MCF 10A (cell line): Measurements from ENCODE around the gene PRR12. TPM values are rescaled to one million over a fixed set of nuclear protein-coding genes. Genes with fewer than 3 reads are reported as not detected.

Experiments
- BruUV-seq: library from RNA; stranded (reverse); fragments of 400-500 nt; replicated peaks from 2 replicates; lab custom pipeline; 2021; lab: Mats Ljungman, UMichigan
- CTCF ChIA-PET: fragments of 300-600 bp; sonication (Branson Sonifier 250); formaldehyde crosslinking; extraction: SDS; loops from one replicate; lab custom pipeline; 2021; ENCODE audit warnings: antibody characterized with exemption, inconsistent platforms; lab: Yijun Ruan, JAX
- POLR2A ChIA-PET: fragments of 300-600, 350-650 bp; sonication (Branson Sonifier 250); formaldehyde crosslinking; extraction: SDS; loops from one replicate; lab custom pipeline; 2020; ENCODE audit warnings: antibody characterized with exemption, inconsistent platforms; lab: Yijun Ruan, JAX
- DNase-seq: peaks from one replicate; pipeline ENCODE4 v3.0.0-alpha.2; 2018; ENCODE audit not compliant: unreplicated experiment
- H3K27ac Mint-ChIP-seq: one replicate; pipeline ENCODE4 v1.8.0; 2022; ENCODE audit warnings: mild to moderate bottlenecking, low read depth, mixed read lengths; ENCODE audit not compliant: unreplicated experiment
- H3K27me3 Mint-ChIP-seq: one replicate; pipeline ENCODE4 v1.8.0; 2022; ENCODE audit warnings: mixed read lengths; ENCODE audit not compliant: insufficient read depth, unreplicated experiment
- H3K36me3 Mint-ChIP-seq: one replicate; pipeline ENCODE4 v1.8.0; 2022; ENCODE audit warnings: mild to moderate bottlenecking, moderate library complexity, mixed read lengths; ENCODE audit not compliant: insufficient read depth, unreplicated experiment
- H3K4me1 Mint-ChIP-seq: one replicate; pipeline ENCODE4 v1.8.0; 2022; ENCODE audit warnings: mixed read lengths; ENCODE audit not compliant: insufficient read depth, unreplicated experiment
- H3K4me3 Mint-ChIP-seq: one replicate; pipeline ENCODE4 v1.8.0; 2022; ENCODE audit warnings: mild to moderate bottlenecking, moderate library complexity, mixed read lengths; ENCODE audit not compliant: unreplicated experiment
- H3K9me3 Mint-ChIP-seq: one replicate; pipeline ENCODE4 v1.8.0; 2022; ENCODE audit warnings: mixed read lengths; ENCODE audit not compliant: unreplicated experiment
- intact Hi-C: fragments of 100-400 bp; cut with micrococcal nuclease; formaldehyde crosslinking; loops from 2 replicates; pipeline ENCODE4 v1.14.1; 2022
- total RNA-seq: library from RNA; stranded (reverse); gene quantifications from 2 replicates; pipeline ENCODE4 v1.2.3, GENCODE V29; 2022
- TF ChIP-seq, protein P1 (sequence below): fragments of 200-600 bp; IDR thresholded peaks from one replicate; pipeline ENCODE4 v1.8.0; 2022; ENCODE audit warnings: antibody characterized with exemption, mild to moderate bottlenecking; ENCODE audit not compliant: unreplicated experiment

The PRR12 gene
- total RNA-seq, 1 experiment from 2014 or later = 19.0 TPM

DNA sequence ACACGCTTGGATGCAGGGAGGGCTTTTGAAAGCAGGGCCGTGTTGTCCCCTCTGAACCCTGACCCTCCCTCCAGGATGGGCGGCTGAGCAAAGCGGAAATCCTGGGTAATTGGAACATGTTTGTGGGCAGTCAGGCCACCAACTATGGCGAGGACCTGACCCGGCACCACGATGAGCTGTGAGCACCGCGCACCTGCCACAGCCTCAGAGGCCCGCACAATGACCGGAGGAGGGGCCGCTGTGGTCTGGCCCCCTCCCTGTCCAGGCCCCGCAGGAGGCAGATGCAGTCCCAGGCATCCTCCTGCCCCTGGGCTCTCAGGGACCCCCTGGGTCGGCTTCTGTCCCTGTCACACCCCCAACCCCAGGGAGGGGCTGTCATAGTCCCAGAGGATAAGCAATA, 48.0 kb upstream of the PRR12 start:
- no TSS peak for BruUV-seq
- POLR2A ChIA-PET = interaction anchor here (1.2 kb wide), 1 partner anchor 9 kb away, joined by 3 read pairs; no protein-coding TSS in a partner anchor
- peaks cover 13% of the 10 kb centered on the region for H3K27me3 Mint-ChIP-seq
- intact Hi-C loops = loop anchor here (10.0 kb wide), 1 partner anchor 318 kb away; no protein-coding TSS in a partner anchor
- H3K4me3 Mint-ChIP-seq = no peak overlapping the region
- no peaks in the 10 kb centered on the region for H3K9me3 Mint-ChIP-seq
- H3K4me1 Mint-ChIP-seq = no peaks in the 10 kb centered on the region
- no peak for DNase-seq
- CTCF ChIA-PET = interaction anchor here (0.6 to 2.5 kb wide), 5 partner anchors 11 to 115 kb away, joined by 3 to 14 read pairs (median 3); no protein-coding TSS in a partner anchor
- H3K36me3 Mint-ChIP-seq = no peaks in the 10 kb centered on the region
- TF ChIP-seq, protein P1, sequence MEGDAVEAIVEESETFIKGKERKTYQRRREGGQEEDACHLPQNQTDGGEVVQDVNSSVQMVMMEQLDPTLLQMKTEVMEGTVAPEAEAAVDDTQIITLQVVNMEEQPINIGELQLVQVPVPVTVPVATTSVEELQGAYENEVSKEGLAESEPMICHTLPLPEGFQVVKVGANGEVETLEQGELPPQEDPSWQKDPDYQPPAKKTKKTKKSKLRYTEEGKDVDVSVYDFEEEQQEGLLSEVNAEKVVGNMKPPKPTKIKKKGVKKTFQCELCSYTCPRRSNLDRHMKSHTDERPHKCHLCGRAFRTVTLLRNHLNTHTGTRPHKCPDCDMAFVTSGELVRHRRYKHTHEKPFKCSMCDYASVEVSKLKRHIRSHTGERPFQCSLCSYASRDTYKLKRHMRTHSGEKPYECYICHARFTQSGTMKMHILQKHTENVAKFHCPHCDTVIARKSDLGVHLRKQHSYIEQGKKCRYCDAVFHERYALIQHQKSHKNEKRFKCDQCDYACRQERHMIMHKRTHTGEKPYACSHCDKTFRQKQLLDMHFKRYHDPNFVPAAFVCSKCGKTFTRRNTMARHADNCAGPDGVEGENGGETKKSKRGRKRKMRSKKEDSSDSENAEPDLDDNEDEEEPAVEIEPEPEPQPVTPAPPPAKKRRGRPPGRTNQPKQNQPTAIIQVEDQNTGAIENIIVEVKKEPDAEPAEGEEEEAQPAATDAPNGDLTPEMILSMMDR = no peak
- H3K27ac Mint-ChIP-seq = no peak overlapping the region

DNA sequence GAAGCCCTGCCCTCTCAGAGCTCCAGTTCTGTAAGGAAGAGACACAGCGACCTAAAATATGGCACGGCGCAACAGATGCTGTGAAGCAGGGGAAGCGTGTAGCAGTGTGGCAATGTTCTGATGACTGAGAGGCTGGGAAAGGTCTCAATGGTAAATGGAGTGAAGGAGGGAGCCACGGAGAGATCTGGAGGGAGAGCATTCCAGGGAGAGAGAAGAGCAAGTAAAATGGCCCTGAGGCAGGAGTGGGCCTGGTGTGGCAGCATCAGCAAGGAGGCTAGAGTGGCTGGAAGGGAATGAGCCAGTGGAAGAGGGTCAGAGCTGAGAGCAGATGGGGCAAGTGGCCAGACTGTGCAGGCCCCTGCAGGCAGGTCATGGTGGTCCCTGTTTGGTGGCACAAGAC, 46.8 kb upstream of the PRR12 start:
- intact Hi-C loops = loop anchor here (10.0 kb wide), 1 partner anchor 319 kb away; no protein-coding TSS in a partner anchor
- ChIA-PET CTCF (interaction anchor here (1.2 to 2.5 kb wide), 2 partner anchors 23 to 26 kb away, joined by 3 to 14 read pairs; no protein-coding TSS in a partner anchor), POLR2A (interaction anchor here (0.9 kb wide), 1 partner anchor 9 kb away, joined by 3 read pairs; no protein-coding TSS in a partner anchor)
- Mint-ChIP-seq H3K4me1 (no peaks in the 10 kb centered on the region), H3K36me3 (no peaks in the 10 kb centered on the region), H3K4me3 (no peak overlapping the region), H3K9me3 (no peaks in the 10 kb centered on the region), H3K27me3 (peaks cover 13% of the 10 kb centered on the region), H3K27ac (no peak overlapping the region)
- no TSS peak for BruUV-seq
- DNase-seq = no peak
- TF ChIP-seq, protein P1 = no peak

DNA sequence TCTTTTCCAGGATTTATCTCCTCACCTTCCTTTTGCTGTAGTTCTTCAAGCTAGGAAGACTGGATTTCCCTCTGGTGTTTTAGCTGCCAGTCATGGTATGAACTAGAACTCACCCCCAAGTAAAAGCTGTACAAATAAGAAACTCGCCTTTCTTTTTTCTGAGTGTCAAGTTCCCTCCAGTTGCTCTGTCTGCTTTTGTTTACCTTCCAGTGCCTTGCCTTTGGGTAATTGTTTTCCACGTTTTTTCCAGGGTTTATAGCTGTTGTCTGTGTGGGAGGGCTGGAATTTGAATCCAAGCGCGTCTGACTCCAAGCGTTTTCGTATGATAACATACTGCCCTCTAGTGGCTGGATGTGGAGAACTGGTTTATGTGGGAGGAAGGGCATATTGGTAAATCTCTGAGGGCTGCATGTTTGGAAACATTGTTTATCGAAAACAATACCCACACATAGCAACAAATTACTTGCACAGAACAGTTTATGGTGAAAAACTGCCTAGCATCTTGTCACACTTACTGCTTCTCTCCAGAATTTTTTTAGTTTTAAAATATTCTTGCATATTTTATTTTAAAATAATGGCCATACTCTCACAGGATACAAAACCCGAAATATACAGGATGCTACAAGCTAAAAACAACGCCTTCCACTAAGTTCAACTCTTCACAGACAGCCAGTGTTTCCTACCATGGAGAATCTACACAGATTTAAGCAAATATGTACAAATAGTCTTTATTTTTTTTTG, 44.0 kb upstream of the PRR12 start:
- intact Hi-C loops = loop anchor here (1.0 to 10.0 kb wide), 4 partner anchors 23 to 322 kb away; partner anchors contain the start of gene FLT3LG
- POLR2A ChIA-PET = interaction anchor here (0.8 to 1.6 kb wide), 10 partner anchors 19 to 95 kb away, joined by 3 to 15 read pairs (median 6); partner anchors contain the start of genes NOSIP, PIH1D1, PRRG2 and RPS11

More for the DNA sequence above, 44.0 kb upstream of the PRR12 start:
- no peaks in the 10 kb centered on the region for H3K4me1 Mint-ChIP-seq
- H3K4me3 Mint-ChIP-seq = no peak overlapping the region
- H3K36me3 Mint-ChIP-seq = no peaks in the 10 kb centered on the region
- CTCF ChIA-PET = interaction anchor here (0.5 to 4.1 kb wide), 32 partner anchors 8 to 322 kb away, joined by 3 to 51 read pairs (median 4); partner anchors contain the start of gene FLT3LG
- TF ChIP-seq, protein P1 = peak; percentile 71
- peaks cover 13% of the 10 kb centered on the region for H3K27me3 Mint-ChIP-seq
- peak; percentile 94 for DNase-seq
- H3K27ac Mint-ChIP-seq = no peak overlapping the region
- no TSS peak for BruUV-seq
- H3K9me3 Mint-ChIP-seq = no peaks in the 10 kb centered on the region
